Upper lobe of left lung (tissue), 4 donors: Measurements from ENCODE around the gene TRAPPC11.

ENCODE experiments used
- CTCF ChIP-seq, 6 experiments: fragments of 450-650 bp in 4 of 6; fragments of 200-600 bp in 2 of 6; sonication (generic) in 2 of 6; IDR thresholded peaks; one replicate each; pipeline ENCODE4 v1.5.1; 2016 to 2019; ENCODE audit warnings: antibody characterized with exemption in 6 of 6
- POLR2A ChIP-seq, 4 donors: fragments of 450-650 bp; IDR thresholded peaks; one replicate each; pipeline ENCODE4 v1.5.1; 2016 to 2017; ENCODE audit warnings: antibody characterized with exemption in 4 of 4, mild to moderate bottlenecking in 2 of 4
- POLR2AphosphoS5 ChIP-seq, 2 donors: sonication (generic); formaldehyde crosslinking; IDR thresholded peaks; one replicate each; pipeline ENCODE4 v1.5.1; 2017; ENCODE audit warnings: antibody characterized with exemption in 2 of 2

- no peak for TF ChIP-seq CTCF (IDR thresholded peaks at IDR 0.05)
- TF ChIP-seq POLR2A (IDR thresholded peaks at IDR 0.05), result no peak
- no peak for TF ChIP-seq POLR2AphosphoS5 (IDR thresholded peaks at IDR 0.05)
These were observed 27.4 kb upstream of the TRAPPC11 start for GRCh38 chr4:183631577-183632198.
